ENCODE results near the gene KANSL1. TPM values are rescaled to one million over a fixed set of nuclear protein-coding genes. Genes with fewer than 3 reads are reported as not detected.

KANSL1 gene
- total and polyA plus RNA-seq, 2 of the 4 experiments (the other 2 are of a cell fraction): 19.1 to 49.6 TPM

GRCh38 chr17:46118964-46119363 lies 74.3 kb downstream of the KANSL1 start:
- Histone ChIP-seq H3K9ac (ENCODE audit: low read depth, low read length) (no peak overlapping the region), H3K56ac (ENCODE audit: extremely low read depth, insufficient read depth, low read length) (no peak overlapping the region), H4K20me1 (ENCODE audit: insufficient read depth, low read length) (peaks cover 94% of the 10 kb centered on the region), H2BK5ac (ENCODE audit: low read depth, low read length, poor library complexity, severe bottlenecking) (no peak overlapping the region), H3K79me1 (ENCODE audit: low read depth in 1 of 2, low read length in 2 of 2) (peaks cover 39 to 87% of the 10 kb centered on the region in 2 experiments), H3K9me1 (ENCODE audit: insufficient read depth, low read length) (peaks cover 18% of the 10 kb centered on the region), H3K27ac (ENCODE audit: insufficient read depth, low read length) (no peak overlapping the region), H3K4me2 (ENCODE audit: low read depth, low read length) (no peak overlapping the region), H3K23ac (ENCODE audit: low read depth, low read length) (no peak overlapping the region), H2AFZ (replicated peaks; ENCODE audit: low read length, poor library complexity) (no peak overlapping the region), H3K4ac (ENCODE audit: low read depth, low read length) (no peak overlapping the region), H3K27me3 (ENCODE audit: control insufficient read depth, insufficient read depth, low read length) (no peaks in the 10 kb centered on the region), H4K91ac (ENCODE audit: insufficient read depth, low read depth, low read length) (no peak overlapping the region), H2BK15ac (ENCODE audit: low read depth, low read length) (no peak overlapping the region), H3K4me3 (ENCODE audit: insufficient read depth, low read depth, low read length) (no peak overlapping the region), H2BK20ac (ENCODE audit: low read depth, low read length) (no peak overlapping the region), H3K14ac (replicated peaks; ENCODE audit: low read depth, low read length) (no peak overlapping the region), H3K36me3 (ENCODE audit: control insufficient read depth, insufficient read depth, low read length) (no peaks in the 10 kb centered on the region; the same call in 1 of the 2 replicates), H3K18ac (ENCODE audit: low read depth, low read length) (no peak overlapping the region), H4K5ac (ENCODE audit: low read depth, low read length) (no peak overlapping the region), H3K9me3 (ENCODE audit: control insufficient read depth, insufficient read depth, low read length) (no peaks in the 10 kb centered on the region), H2BK120ac (ENCODE audit: low read depth, low read length) (no peak overlapping the region), H4K8ac (ENCODE audit: low read depth in 2 of 2, low read length in 2 of 2) (no peak overlapping the region), H2AK5ac (ENCODE audit: low read depth, low read length) (no peak overlapping the region), H2AK9ac (replicated peaks; ENCODE audit: low read depth, low read length, poor library complexity) (no peak overlapping the region), H3K4me1 (ENCODE audit: control insufficient read depth, insufficient read depth, low read length) (peaks cover 12% of the 10 kb centered on the region)
- no CpG with 5 or more reads among the region's 5 CpGs for WGBS, 2 experiments (ENCODE audit: extremely low coverage in 2 of 2, insufficient read length in 1 of 2)
- no peak for DNase-seq
- no peak for ATAC-seq (ENCODE audit: low read depth)
- CTCF ChIA-PET: no interaction called here
- intact Hi-C loops (cut with micrococcal nuclease) (loop anchor here (5.0 kb wide), 1 partner anchor 33 kb away; no protein-coding TSS in a partner anchor), in situ Hi-C loops (cut with MboI; ENCODE audit: low sequenced_read_pairs) (no loop called here), dilution Hi-C loops (cut with HindIII; ENCODE audit: low sequenced_read_pairs, unreplicated experiment) (no loop called here)
- POLR2A ChIA-PET (ENCODE audit: unreplicated experiment): no interaction called here
- BruUV-seq (replicated peaks): no TSS peak
- no peak for TF ChIP-seq USF2 (IDR thresholded peaks at IDR 0.05; ENCODE audit: low read depth, low read length)
- TF ChIP-seq POLR2A (IDR thresholded peaks at IDR 0.05; ENCODE audit: low read depth, low read length): no peak
- no peak for TF ChIP-seq RCOR1 (IDR thresholded peaks at IDR 0.05; ENCODE audit: insufficient replicate concordance, low read length)
- no peak for TF ChIP-seq NFE2L2 (IDR thresholded peaks at IDR 0.05; ENCODE audit: low read depth, low read length)
- TF ChIP-seq MXI1 (IDR thresholded peaks at IDR 0.05; ENCODE audit: borderline replicate concordance, low read depth, low read length): no peak
- TF ChIP-seq CTCF (conservative IDR thresholded peaks at IDR 0.05; ENCODE audit: low read depth, low read length): no peak
- no peak for TF ChIP-seq ELK1 (IDR thresholded peaks at IDR 0.05; ENCODE audit: borderline replicate concordance, low read depth, low read length)
- no peak for TF ChIP-seq FOS (IDR thresholded peaks at IDR 0.05; ENCODE audit: low read depth, low read length)
- no peak for TF ChIP-seq MAFK (IDR thresholded peaks at IDR 0.05; ENCODE audit: low read depth, low read length)
- TF ChIP-seq CHD1 (IDR thresholded peaks at IDR 0.05; ENCODE audit: low read depth, low read length): no peak
- no peak for TF ChIP-seq SMC3 (IDR thresholded peaks at IDR 0.05; ENCODE audit: low read depth, low read length)

All from IMR-90 (cell line).